WERI-Rb-1 (cell line): ENCODE data around the gene POLR2M.

ENCODE experiments used
- DNase-seq: peaks from one replicate; pipeline ENCODE4 v3.0.0-alpha.2; 2020
- H3K27ac ChIP-seq: fragments of 250-450 bp; sonication (Bioruptor Pico); 2 replicates; pipeline ENCODE4 v1.5.1; 2020; ENCODE audit warnings: mild to moderate bottlenecking, moderate library complexity
- H3K27me3 ChIP-seq: fragments of 250-450 bp; sonication (Bioruptor Pico); 2 replicates; pipeline ENCODE4 v1.5.1; 2021; ENCODE audit warnings: mild to moderate bottlenecking, low read depth, moderate library complexity; ENCODE audit not compliant: insufficient read depth, severe bottlenecking
- H3K36me3 ChIP-seq: fragments of 250-450 bp; sonication (Bioruptor Pico); 2 replicates; pipeline ENCODE4 v1.5.1; 2020; ENCODE audit warnings: mild to moderate bottlenecking, moderate library complexity
- H3K4me3 ChIP-seq: 2 replicates; pipeline ENCODE4 v1.5.1; 2011; ENCODE audit warnings: low read depth, mild to moderate bottlenecking, control low read depth, low read length
- H3K9me3 ChIP-seq: fragments of 250-450 bp; sonication (Bioruptor Pico); 2 replicates; pipeline ENCODE4 v1.5.1; 2021; ENCODE audit warnings: mild to moderate bottlenecking, moderate library complexity; ENCODE audit not compliant: severe bottlenecking
- CTCF ChIP-seq: IDR thresholded peaks from 2 replicates; pipeline ENCODE4 v1.5.1; 2011; ENCODE audit warnings: low read depth, mild to moderate bottlenecking, control low read depth, inconsistent platforms, low read length

Gene POLR2M

GRCh38 chr15:57751177-57751800 lies 44.8 kb downstream of the POLR2M start:
- Histone ChIP-seq H3K9me3 (no peaks in the 10 kb centered on the region), H3K4me3 (no peak overlapping the region), H3K27ac (no peak overlapping the region), H3K36me3 (no peaks in the 10 kb centered on the region), H3K27me3 (no peaks in the 10 kb centered on the region)
- no peak for DNase-seq
- TF ChIP-seq CTCF: peak; percentile 59

GRCh38 chr15:57752436-57752835 lies 45.9 kb downstream of the POLR2M start:
- DNase-seq: no peak
- H3K9me3 ChIP-seq: no peaks in the 10 kb centered on the region
- no peaks in the 10 kb centered on the region for H3K27me3 ChIP-seq
- no peaks in the 10 kb centered on the region for H3K36me3 ChIP-seq
- H3K4me3 ChIP-seq: no peak overlapping the region
- no peak overlapping the region for H3K27ac ChIP-seq
- TF ChIP-seq CTCF: peak; percentile 29; the same call in 1 of the 2 replicates

- TF ChIP-seq CTCF: no peak
- Histone ChIP-seq H3K27ac (no peak overlapping the region), H3K9me3 (no peaks in the 10 kb centered on the region), H3K4me3 (no peak overlapping the region), H3K36me3 (no peaks in the 10 kb centered on the region), H3K27me3 (no peaks in the 10 kb centered on the region)
- no peak for DNase-seq
These were observed 46.3 kb downstream of the POLR2M start for GRCh38 chr15:57752840-57753239.

DNA sequence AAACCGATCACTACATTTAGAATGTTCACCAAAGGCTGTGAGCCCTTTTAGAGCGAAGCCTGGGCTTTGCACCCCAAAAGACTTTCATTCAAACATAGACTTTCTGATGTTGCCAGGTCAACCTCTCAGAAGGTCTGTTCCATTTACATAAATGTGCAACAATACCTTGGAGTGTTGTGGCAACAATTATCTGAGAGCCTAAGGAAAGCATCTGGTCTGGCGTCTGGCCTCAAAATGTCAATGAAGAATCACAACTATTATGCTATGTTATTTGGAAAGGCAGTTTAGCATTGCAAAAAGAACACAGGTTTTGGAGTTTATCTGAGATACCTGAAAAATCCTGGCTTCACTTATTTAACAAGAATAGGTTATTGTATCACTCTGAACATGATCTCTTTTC lies 50.0 kb downstream of the POLR2M start:
- Histone ChIP-seq H3K4me3 (no peak overlapping the region), H3K9me3 (no peaks in the 10 kb centered on the region), H3K27ac (no peak overlapping the region), H3K36me3 (no peaks in the 10 kb centered on the region), H3K27me3 (no peaks in the 10 kb centered on the region)
- no peak for DNase-seq
- TF ChIP-seq CTCF: no peak

- Histone ChIP-seq H3K4me3 (no peak overlapping the region), H3K9me3 (no peaks in the 10 kb centered on the region), H3K27me3 (no peaks in the 10 kb centered on the region), H3K27ac (no peak overlapping the region), H3K36me3 (no peaks in the 10 kb centered on the region)
- no peak for TF ChIP-seq CTCF
- DNase-seq: no peak
These were observed 52.0 kb downstream of the POLR2M start for GRCh38 chr15:57758560-57758959.

DNA sequence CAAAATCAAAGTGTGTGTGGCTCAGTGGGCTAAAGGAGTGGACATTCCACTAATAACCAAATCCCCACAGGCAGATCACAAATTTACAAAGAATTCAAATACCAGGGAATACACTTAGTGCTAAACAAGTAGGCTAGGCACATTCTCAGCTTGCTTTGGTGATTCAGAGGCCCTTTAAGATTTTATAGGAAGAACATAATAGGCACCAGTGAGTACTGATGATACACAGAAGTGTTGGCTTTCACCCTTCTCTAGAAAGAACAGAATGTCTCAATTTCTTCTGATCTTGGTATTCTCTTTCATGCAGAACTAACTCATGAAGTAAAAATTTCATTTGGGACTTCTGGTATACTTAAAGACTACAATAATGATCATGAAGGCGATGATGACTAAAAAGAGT lies 55.0 kb downstream of the POLR2M start:
- Histone ChIP-seq H3K27me3 (no peaks in the 10 kb centered on the region), H3K27ac (no peak overlapping the region), H3K4me3 (no peak overlapping the region), H3K36me3 (no peaks in the 10 kb centered on the region), H3K9me3 (no peaks in the 10 kb centered on the region)
- no peak for DNase-seq
- TF ChIP-seq CTCF: no peak
